Smooth muscle cell (in vitro differentiated cells): ENCODE data around the gene POU3F2. TPM values are rescaled to one million over a fixed set of nuclear protein-coding genes. Genes with fewer than 3 reads are reported as not detected.

Experiments used
- DNase-seq: peaks from one replicate; lab custom pipeline; 2025; ENCODE audit not compliant: unreplicated experiment; lab: John Stamatoyannopoulos, UW
- H2AFZ ChIP-seq: fragments of 200-600 bp; sonication (generic); 2 replicates; pipeline ENCODE4 v1.6.0; 2016; ENCODE audit warnings: antibody characterized with exemption, low read depth, mild to moderate bottlenecking
- H3F3A ChIP-seq: fragments of 200-600 bp; sonication (generic); 2 replicates; pipeline ENCODE4 v1.6.0; 2017; ENCODE audit warnings: antibody characterized with exemption, low read depth
- H3K27ac ChIP-seq: fragments of 200-600 bp; sonication (generic); 2 replicates; pipeline ENCODE4 v1.5.1; 2016; ENCODE audit warnings: low read depth, mild to moderate bottlenecking
- H3K27me3 ChIP-seq: fragments of 200-600 bp; sonication (generic); 2 replicates; pipeline ENCODE4 v1.6.1; 2016; ENCODE audit warnings: low read depth, mild to moderate bottlenecking
- H3K36me3 ChIP-seq: fragments of 200-600 bp; sonication (generic); 2 replicates; pipeline ENCODE4 v1.5.1; 2016; ENCODE audit warnings: low read depth
- H3K4me1 ChIP-seq: fragments of 200-600 bp; sonication (generic); 2 replicates; pipeline ENCODE4 v1.5.1; 2016; ENCODE audit warnings: low read depth
- H3K4me2 ChIP-seq: fragments of 200-600 bp; sonication (generic); 2 replicates; pipeline ENCODE4 v1.6.0; 2016; ENCODE audit warnings: mild to moderate bottlenecking
- H3K4me3 ChIP-seq: fragments of 200-600 bp; sonication (generic); 2 replicates; pipeline ENCODE4 v1.5.1; 2016; ENCODE audit warnings: mild to moderate bottlenecking
- H3K79me2 ChIP-seq: fragments of 200-600 bp; sonication (generic); 2 replicates; pipeline ENCODE4 v1.6.0; 2016; ENCODE audit warnings: low read depth, mild to moderate bottlenecking
- H3K9ac ChIP-seq: fragments of 200-600 bp; sonication (generic); 2 replicates; pipeline ENCODE4 v1.6.0; 2016; ENCODE audit warnings: low read depth
- H3K9me3 ChIP-seq: fragments of 200-600 bp; sonication (generic); replicated peaks from 2 replicates; pipeline ENCODE4 v1.5.1; 2016; ENCODE audit warnings: low read depth
- H4K20me1 ChIP-seq: fragments of 200-600 bp; sonication (generic); 2 replicates; pipeline ENCODE4 v1.6.0; 2016; ENCODE audit warnings: low read depth
- WGBS: methylation state at CpG from one replicate; pipeline ENCODE4 v1.1.7; 2016; ENCODE audit warnings: low lambda C conversion rate; 5-methylcytosine and 5-hydroxymethylcytosine counted together
- polyA plus RNA-seq: library from polyadenylated mRNA; unstranded; fragments of >200 nt; fragmentation: Nextera tagmentation; extraction: Ambion mirVana; gene quantifications from 2 replicates; pipeline ENCODE4 v1.2.1, GENCODE V29; 2016
- total RNA-seq: library from RNA; depleted of rRNA; stranded (reverse); fragments of >200 nt; gene quantifications from 2 replicates; pipeline ENCODE4 v1.2.3, GENCODE V29; 2014
- TF ChIP-seq, protein P1 (sequence below): fragments of 200-600 bp; sonication (generic); IDR thresholded peaks from 2 replicates; pipeline ENCODE4 v1.5.1; 2017; ENCODE audit warnings: borderline replicate concordance, mild to moderate bottlenecking, antibody characterized with exemption; ENCODE audit not compliant: insufficient read depth, poor library complexity, severe bottlenecking

Gene POU3F2
- total and polyA plus RNA-seq, 2 experiments from 2014 or later, result not detected

GRCh38 chr6:98880486-98880885 is 46.1 kb downstream of the POU3F2 start:
- Histone ChIP-seq H4K20me1 (no peaks in the 10 kb centered on the region), H3K27me3 (no peaks in the 10 kb centered on the region), H3K36me3 (no peaks in the 10 kb centered on the region), H3K4me2 (no peak overlapping the region), H3K9ac (no peak overlapping the region), H3K4me1 (no peaks in the 10 kb centered on the region), H3F3A (no peaks in the 10 kb centered on the region), H2AFZ (no peak overlapping the region), H3K79me2 (no peaks in the 10 kb centered on the region), H3K4me3 (no peak overlapping the region), H3K9me3 (no peaks in the 10 kb centered on the region), H3K27ac (no peak overlapping the region)
- TF ChIP-seq, protein P1, sequence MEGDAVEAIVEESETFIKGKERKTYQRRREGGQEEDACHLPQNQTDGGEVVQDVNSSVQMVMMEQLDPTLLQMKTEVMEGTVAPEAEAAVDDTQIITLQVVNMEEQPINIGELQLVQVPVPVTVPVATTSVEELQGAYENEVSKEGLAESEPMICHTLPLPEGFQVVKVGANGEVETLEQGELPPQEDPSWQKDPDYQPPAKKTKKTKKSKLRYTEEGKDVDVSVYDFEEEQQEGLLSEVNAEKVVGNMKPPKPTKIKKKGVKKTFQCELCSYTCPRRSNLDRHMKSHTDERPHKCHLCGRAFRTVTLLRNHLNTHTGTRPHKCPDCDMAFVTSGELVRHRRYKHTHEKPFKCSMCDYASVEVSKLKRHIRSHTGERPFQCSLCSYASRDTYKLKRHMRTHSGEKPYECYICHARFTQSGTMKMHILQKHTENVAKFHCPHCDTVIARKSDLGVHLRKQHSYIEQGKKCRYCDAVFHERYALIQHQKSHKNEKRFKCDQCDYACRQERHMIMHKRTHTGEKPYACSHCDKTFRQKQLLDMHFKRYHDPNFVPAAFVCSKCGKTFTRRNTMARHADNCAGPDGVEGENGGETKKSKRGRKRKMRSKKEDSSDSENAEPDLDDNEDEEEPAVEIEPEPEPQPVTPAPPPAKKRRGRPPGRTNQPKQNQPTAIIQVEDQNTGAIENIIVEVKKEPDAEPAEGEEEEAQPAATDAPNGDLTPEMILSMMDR, result no peak
- DNase-seq, result no peak

DNA sequence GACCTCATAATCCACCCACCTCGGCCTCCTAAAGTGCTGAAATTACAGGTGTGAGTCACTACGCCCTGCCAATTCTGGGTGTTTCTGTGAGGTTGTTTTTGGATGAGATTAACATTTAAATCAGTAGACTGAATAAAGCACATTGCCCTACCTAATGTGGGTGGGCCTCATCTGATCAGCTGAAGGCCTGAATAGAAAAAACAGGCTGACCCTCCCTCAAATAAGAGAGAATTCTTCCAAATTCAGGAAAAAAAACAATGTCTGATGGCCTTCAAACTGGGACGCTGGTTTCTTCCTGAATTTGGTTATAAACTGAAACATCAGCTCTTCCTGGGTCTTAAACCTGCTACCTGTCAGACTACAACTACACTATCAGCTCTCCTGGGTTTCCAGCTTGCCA is 51.0 kb downstream of the POU3F2 start:
- Histone ChIP-seq H3K4me3 (no peak overlapping the region), H3F3A (no peaks in the 10 kb centered on the region), H3K27me3 (no peaks in the 10 kb centered on the region), H2AFZ (no peak overlapping the region), H4K20me1 (no peaks in the 10 kb centered on the region), H3K27ac (no peak overlapping the region), H3K9ac (no peak overlapping the region), H3K4me2 (no peak overlapping the region), H3K79me2 (no peaks in the 10 kb centered on the region), H3K9me3 (no peaks in the 10 kb centered on the region), H3K4me1 (no peaks in the 10 kb centered on the region), H3K36me3 (no peaks in the 10 kb centered on the region)
- WGBS, result 75% methylated on average over 3 of the region's 3 CpGs
- no peak for DNase-seq
- TF ChIP-seq, protein P1, result no peak

DNA sequence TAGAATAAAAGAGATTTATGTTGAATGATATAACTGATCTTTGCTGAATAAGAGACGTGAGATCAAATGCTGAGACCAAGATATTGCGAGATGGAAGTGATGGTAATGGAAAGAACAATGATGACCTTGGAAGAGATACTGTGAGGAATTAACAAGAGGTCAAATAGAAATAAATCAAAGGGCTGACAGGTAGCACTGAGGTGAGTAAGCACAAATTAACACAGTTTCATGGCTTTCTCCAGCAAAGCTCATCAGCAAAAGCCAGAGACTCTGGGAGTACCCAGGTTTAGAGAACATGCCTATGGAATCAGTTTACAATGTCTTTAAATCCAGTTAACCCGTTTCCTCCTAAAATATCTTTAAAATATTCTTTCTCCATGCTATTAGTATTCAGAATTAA is 53.3 kb downstream of the POU3F2 start:
- Histone ChIP-seq H4K20me1 (no peaks in the 10 kb centered on the region), H3K4me2 (no peak overlapping the region), H3K36me3 (no peaks in the 10 kb centered on the region), H3K27me3 (no peaks in the 10 kb centered on the region), H3F3A (no peaks in the 10 kb centered on the region), H3K9ac (no peak overlapping the region), H3K4me1 (no peaks in the 10 kb centered on the region), H3K9me3 (no peaks in the 10 kb centered on the region), H3K27ac (no peak overlapping the region), H3K79me2 (no peaks in the 10 kb centered on the region), H2AFZ (no peak overlapping the region), H3K4me3 (no peak overlapping the region)
- DNase-seq, result no peak
- WGBS, result 98% methylated on average over 3 of the region's 3 CpGs
- TF ChIP-seq, protein P1, result no peak

Other genes with a start within 250 kb of the POU3F2 start
- gene FBXL4, start 113.4 kb downstream of the POU3F2 start, total RNA-seq, result 18.8 and 23.0 TPM in 2 replicates
- gene FBXL4, start 113.4 kb downstream of the POU3F2 start, polyA plus RNA-seq, result 7.3 and 7.7 TPM in 2 replicates